ENCODE results near the gene IL1RAPL1.

Gene IL1RAPL1

DNA sequence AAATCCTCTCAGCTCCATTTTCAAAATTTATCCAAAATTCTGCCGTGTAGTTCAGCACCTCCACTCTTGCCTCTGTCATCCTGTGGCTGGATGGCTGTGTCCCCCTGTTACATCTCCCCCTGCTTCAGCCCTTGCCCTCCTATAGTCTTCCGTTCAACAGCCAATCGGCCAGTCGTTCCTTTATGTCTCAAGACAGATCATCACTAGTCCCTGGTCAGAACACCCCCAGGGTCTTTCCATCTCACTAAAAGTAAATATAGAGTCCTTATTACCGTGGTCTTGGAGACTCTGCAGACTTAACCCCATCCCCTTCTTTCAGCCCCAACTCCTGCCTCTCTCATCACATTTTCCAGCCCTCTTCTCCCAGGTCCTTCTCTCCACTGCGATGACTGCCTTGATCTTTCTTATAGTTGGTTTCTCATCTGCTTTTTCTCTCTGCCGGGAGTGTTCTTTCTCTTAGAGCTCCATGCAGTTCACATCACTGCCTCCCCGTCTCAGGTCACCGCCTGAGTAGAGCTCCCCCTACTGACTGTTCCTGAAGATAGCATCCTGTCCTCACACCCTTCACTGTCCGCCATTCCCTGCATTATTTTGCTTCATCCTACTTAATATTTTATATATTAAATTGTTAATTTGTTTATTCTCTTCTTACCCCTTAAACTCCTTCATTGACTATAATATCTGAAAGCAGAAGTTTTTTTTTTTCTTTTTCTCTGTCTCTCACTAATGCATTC lies 891.3 kb downstream of the IL1RAPL1 start:
- no peak overlapping the region for H2AFZ ChIP-seq (ENCODE audit: low read depth, low read length)
- no peak overlapping the region for H3K27ac ChIP-seq (ENCODE audit: low read length)
- H3K4me1 ChIP-seq (ENCODE audit: insufficient read depth, low read length): no peaks in the 10 kb centered on the region
- no peak overlapping the region for H3K9ac ChIP-seq (ENCODE audit: low read depth, low read length)
- no peaks in the 10 kb centered on the region for H3K9me3 ChIP-seq (ENCODE audit: insufficient read depth, low read length, severe bottlenecking)
- no peak for ATAC-seq (ENCODE audit: insufficient read depth, low read depth)
- H3K79me2 ChIP-seq (ENCODE audit: insufficient read depth, low read length): no peaks in the 10 kb centered on the region
- H4K20me1 ChIP-seq (ENCODE audit: insufficient read depth, low read length): no peaks in the 10 kb centered on the region
- no peak overlapping the region for H3K4me3 ChIP-seq (ENCODE audit: low read depth in 1 of 2, low read length in 2 of 2)
- no peaks in the 10 kb centered on the region for H3K27me3 ChIP-seq (ENCODE audit: insufficient read depth, low read length, poor library complexity)
- no peak overlapping the region for H3K4me2 ChIP-seq (ENCODE audit: insufficient read depth, low read length)
- TF ChIP-seq EZH2 (IDR thresholded peaks at IDR 0.05; ENCODE audit: borderline replicate concordance, low read depth, low read length, severe bottlenecking): no peak
- TF ChIP-seq, protein P1, sequence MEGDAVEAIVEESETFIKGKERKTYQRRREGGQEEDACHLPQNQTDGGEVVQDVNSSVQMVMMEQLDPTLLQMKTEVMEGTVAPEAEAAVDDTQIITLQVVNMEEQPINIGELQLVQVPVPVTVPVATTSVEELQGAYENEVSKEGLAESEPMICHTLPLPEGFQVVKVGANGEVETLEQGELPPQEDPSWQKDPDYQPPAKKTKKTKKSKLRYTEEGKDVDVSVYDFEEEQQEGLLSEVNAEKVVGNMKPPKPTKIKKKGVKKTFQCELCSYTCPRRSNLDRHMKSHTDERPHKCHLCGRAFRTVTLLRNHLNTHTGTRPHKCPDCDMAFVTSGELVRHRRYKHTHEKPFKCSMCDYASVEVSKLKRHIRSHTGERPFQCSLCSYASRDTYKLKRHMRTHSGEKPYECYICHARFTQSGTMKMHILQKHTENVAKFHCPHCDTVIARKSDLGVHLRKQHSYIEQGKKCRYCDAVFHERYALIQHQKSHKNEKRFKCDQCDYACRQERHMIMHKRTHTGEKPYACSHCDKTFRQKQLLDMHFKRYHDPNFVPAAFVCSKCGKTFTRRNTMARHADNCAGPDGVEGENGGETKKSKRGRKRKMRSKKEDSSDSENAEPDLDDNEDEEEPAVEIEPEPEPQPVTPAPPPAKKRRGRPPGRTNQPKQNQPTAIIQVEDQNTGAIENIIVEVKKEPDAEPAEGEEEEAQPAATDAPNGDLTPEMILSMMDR (IDR thresholded peaks at IDR 0.05; ENCODE audit: borderline replicate concordance, extremely low read depth, low read length, poor library complexity, severe bottlenecking): peak; percentile 44
- DNase-seq: peak; percentile 2
- H3K36me3 ChIP-seq (ENCODE audit: insufficient read depth, low read length): no peaks in the 10 kb centered on the region

DNA sequence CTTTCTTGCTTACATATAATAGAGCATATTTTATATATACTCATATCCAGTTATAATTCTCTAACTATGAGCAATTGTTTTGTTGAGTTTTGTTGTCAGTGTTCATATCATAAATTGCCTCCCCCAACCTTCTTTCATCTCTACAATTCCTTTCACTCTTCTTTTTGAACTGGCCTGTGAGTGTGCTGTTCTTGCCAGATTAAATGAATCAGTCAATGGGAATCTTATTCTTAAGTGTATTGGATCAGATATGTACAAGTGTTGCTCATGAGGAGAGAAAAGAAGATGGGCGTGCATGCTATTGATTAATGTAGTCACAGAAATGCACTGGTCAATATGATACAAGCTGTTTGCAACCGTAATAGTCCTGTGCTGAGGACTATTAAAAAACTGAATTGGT lies 900.0 kb downstream of the IL1RAPL1 start:
- Histone ChIP-seq H3K27ac (ENCODE audit: low read length) (no peak overlapping the region), H3K27me3 (ENCODE audit: insufficient read depth, low read length, poor library complexity) (no peaks in the 10 kb centered on the region), H2AFZ (ENCODE audit: low read depth, low read length) (no peak overlapping the region), H3K4me3 (ENCODE audit: low read depth in 1 of 2, low read length in 2 of 2) (no peak overlapping the region), H3K9me3 (ENCODE audit: insufficient read depth, low read length, severe bottlenecking) (no peaks in the 10 kb centered on the region), H3K79me2 (ENCODE audit: insufficient read depth, low read length) (no peaks in the 10 kb centered on the region), H4K20me1 (ENCODE audit: insufficient read depth, low read length) (no peaks in the 10 kb centered on the region), H3K9ac (ENCODE audit: low read depth, low read length) (no peak overlapping the region), H3K36me3 (ENCODE audit: insufficient read depth, low read length) (no peaks in the 10 kb centered on the region), H3K4me2 (ENCODE audit: insufficient read depth, low read length) (no peak overlapping the region), H3K4me1 (ENCODE audit: insufficient read depth, low read length) (no peaks in the 10 kb centered on the region)
- ATAC-seq (ENCODE audit: insufficient read depth, low read depth) (no peak), DNase-seq (no peak)
- TF ChIP-seq EZH2 (IDR thresholded peaks at IDR 0.05; ENCODE audit: borderline replicate concordance, low read depth, low read length, severe bottlenecking): no peak
- TF ChIP-seq, protein P1 (IDR thresholded peaks at IDR 0.05; ENCODE audit: borderline replicate concordance, extremely low read depth, low read length, poor library complexity, severe bottlenecking): no peak

DNA sequence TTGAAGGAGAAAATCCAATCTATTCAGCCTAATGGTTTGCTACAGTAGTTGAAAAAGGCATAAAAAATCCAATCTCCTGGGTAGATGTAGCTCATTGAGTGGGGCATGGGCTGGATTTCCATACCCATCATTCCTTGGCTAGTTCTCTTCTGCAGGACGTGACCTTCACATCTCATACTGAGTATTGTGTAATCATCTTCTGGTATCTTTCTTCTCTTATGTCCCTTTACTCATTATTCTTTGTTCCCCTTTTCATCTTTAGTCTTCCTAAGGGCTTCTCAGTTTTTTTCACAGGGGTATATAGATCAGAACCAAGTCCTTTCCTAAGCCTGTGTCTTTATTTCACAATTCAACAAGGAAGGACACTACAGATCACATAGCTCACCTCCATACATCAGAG lies 900.5 kb downstream of the IL1RAPL1 start:
- TF ChIP-seq, protein P1 (IDR thresholded peaks at IDR 0.05; ENCODE audit: borderline replicate concordance, extremely low read depth, low read length, poor library complexity, severe bottlenecking): no peak
- TF ChIP-seq EZH2 (IDR thresholded peaks at IDR 0.05; ENCODE audit: borderline replicate concordance, low read depth, low read length, severe bottlenecking): no peak
- Histone ChIP-seq H3K4me3 (ENCODE audit: low read depth in 1 of 2, low read length in 2 of 2) (no peak overlapping the region), H3K9me3 (ENCODE audit: insufficient read depth, low read length, severe bottlenecking) (no peaks in the 10 kb centered on the region), H3K79me2 (ENCODE audit: insufficient read depth, low read length) (no peaks in the 10 kb centered on the region), H3K36me3 (ENCODE audit: insufficient read depth, low read length) (no peaks in the 10 kb centered on the region), H3K27me3 (ENCODE audit: insufficient read depth, low read length, poor library complexity) (no peaks in the 10 kb centered on the region), H3K4me1 (ENCODE audit: insufficient read depth, low read length) (no peaks in the 10 kb centered on the region), H3K27ac (ENCODE audit: low read length) (no peak overlapping the region), H3K4me2 (ENCODE audit: insufficient read depth, low read length) (no peak overlapping the region), H3K9ac (ENCODE audit: low read depth, low read length) (no peak overlapping the region), H4K20me1 (ENCODE audit: insufficient read depth, low read length) (no peaks in the 10 kb centered on the region), H2AFZ (ENCODE audit: low read depth, low read length) (no peak overlapping the region)
- DNase-seq (no peak), ATAC-seq (ENCODE audit: insufficient read depth, low read depth) (no peak)

Measured in DND-41 (cell line).